Activated CD8-positive, alpha-beta T cell treated with anti-CD3 and anti-CD28 coated beads for 36 hours (primary cell): ENCODE data around the gene FAM180A. TPM values are rescaled to one million over a fixed set of nuclear protein-coding genes. Genes with fewer than 3 reads are reported as not detected.

Experiments
- ATAC-seq: fragments of 200-7000 bp; cut with Tn5 transposase; one replicate; pipeline ENCODE4 v1.10.0; 2021; ENCODE audit warnings: mild to moderate bottlenecking, moderate library complexity
- CTCF ChIA-PET: fragments of 350-600 bp; sonication (Branson Sonifier 250); formaldehyde crosslinking; loops from one replicate; lab custom pipeline; 2021; ENCODE audit warnings: antibody characterized with exemption; lab: Charles Lee
- POLR2A ChIA-PET: fragments of 350-600 bp; sonication (Branson Sonifier 250); formaldehyde crosslinking; loops from one replicate; lab custom pipeline; 2021; ENCODE audit warnings: antibody characterized with exemption; lab: Charles Lee
- DNase-seq: peaks from one replicate; pipeline ENCODE4 v3.0.0-alpha.2; 2020
- H3K27ac Mint-ChIP-seq: one replicate; pipeline ENCODE4 v1.8.0; 2021; ENCODE audit warnings: mild to moderate bottlenecking, mixed read lengths
- H3K27me3 Mint-ChIP-seq: one replicate; pipeline ENCODE4 v1.8.0; 2021; ENCODE audit warnings: mixed read lengths
- H3K36me3 Mint-ChIP-seq: one replicate; pipeline ENCODE4 v1.8.0; 2021; ENCODE audit warnings: low read depth, mixed read lengths
- H3K4me1 Mint-ChIP-seq: one replicate; pipeline ENCODE4 v1.8.0; 2021; ENCODE audit warnings: low read depth, mixed read lengths
- H3K4me3 Mint-ChIP-seq: one replicate; pipeline ENCODE4 v1.8.0; 2021; ENCODE audit warnings: mild to moderate bottlenecking, moderate library complexity, mixed read lengths
- H3K9me3 Mint-ChIP-seq: one replicate; pipeline ENCODE4 v1.8.0; 2021; ENCODE audit warnings: mixed read lengths
- CTCF ChIP-seq: fragments of 200-600 bp; IDR thresholded peaks from one replicate; pipeline ENCODE4 v1.8.0; 2022; ENCODE audit warnings: antibody characterized with exemption, mild to moderate bottlenecking
- intact Hi-C: fragments of 100-400 bp; cut with micrococcal nuclease; formaldehyde crosslinking; loops from one replicate; pipeline ENCODE4 v1.10.0; 2022
- total RNA-seq, 2 experiments: library from RNA; stranded (reverse); gene quantifications; one replicate each; pipeline ENCODE4 v1.2.3, GENCODE V29; 2021

Gene FAM180A
- not detected for total RNA-seq

GRCh38 chr7:135748770-135749169 lies at the start of gene FAM180A:
Gene FAM180A, minus strand, starts transcription at chr7:135748813. Its CDS starts 233 bp downstream, at chr7:135748580.
- Mint-ChIP-seq H3K27ac (no peak within 1 kb of the TSS), H3K36me3 (no peaks in the 10 kb centered on the region), H3K27me3 (peaks cover 7% of the 10 kb centered on the region), H3K4me3 (no peak within 1 kb of the TSS), H3K9me3 (no peaks in the 10 kb centered on the region), H3K4me1 (no peaks in the 10 kb centered on the region)
- no peak for ATAC-seq
- no peak for TF ChIP-seq CTCF
- DNase-seq: no peak
- ChIA-PET POLR2A (no interaction called here), CTCF (no interaction called here)
- intact Hi-C loops: no loop called here

GRCh38 chr7:135798095-135798494 lies 49.5 kb upstream of the FAM180A start:
- Mint-ChIP-seq H3K27me3 (peaks cover 13% of the 10 kb centered on the region), H3K4me1 (peaks cover 4% of the 10 kb centered on the region), H3K27ac (no peak overlapping the region), H3K4me3 (no peak overlapping the region), H3K9me3 (no peaks in the 10 kb centered on the region), H3K36me3 (no peaks in the 10 kb centered on the region)
- no peak for DNase-seq
- intact Hi-C loops: no loop called here
- ATAC-seq: no peak
- POLR2A ChIA-PET: interaction anchor here (1.5 kb wide), 1 partner anchor 10 kb away, joined by 3 read pairs; no protein-coding TSS in a partner anchor
- CTCF ChIA-PET: interaction anchor here (0.5 to 1.9 kb wide), 2 partner anchors 176 to 212 kb away, joined by 3 to 7 read pairs; no protein-coding TSS in a partner anchor
- TF ChIP-seq CTCF: no peak

GRCh38 chr7:135795846-135796570 lies 47.4 kb upstream of the FAM180A start:
- TF ChIP-seq CTCF: no peak
- Mint-ChIP-seq H3K4me3 (no peak overlapping the region), H3K27me3 (peaks cover 13% of the 10 kb centered on the region), H3K36me3 (no peaks in the 10 kb centered on the region), H3K9me3 (no peaks in the 10 kb centered on the region), H3K27ac (no peak overlapping the region), H3K4me1 (peaks cover 1% of the 10 kb centered on the region)
- no peak for DNase-seq
- no peak for ATAC-seq
- intact Hi-C loops: no loop called here
- CTCF ChIA-PET: interaction anchor here (0.9 kb wide), 1 partner anchor 123 kb away, joined by 3 read pairs; no protein-coding TSS in a partner anchor
- POLR2A ChIA-PET: no interaction called here

GRCh38 chr7:135793841-135794240 lies 45.2 kb upstream of the FAM180A start:
- TF ChIP-seq CTCF: no peak
- no peak for ATAC-seq
- intact Hi-C loops: no loop called here
- H3K9me3 Mint-ChIP-seq: no peaks in the 10 kb centered on the region
- ChIA-PET CTCF (interaction anchor here (1.5 kb wide), 1 partner anchor 216 kb away, joined by 3 read pairs; no protein-coding TSS in a partner anchor), POLR2A (no interaction called here)
- no peak overlapping the region for H3K4me3 Mint-ChIP-seq
- DNase-seq: no peak
- H3K27ac Mint-ChIP-seq: no peak overlapping the region
- H3K4me1 Mint-ChIP-seq: no peaks in the 10 kb centered on the region
- H3K36me3 Mint-ChIP-seq: no peaks in the 10 kb centered on the region
- H3K27me3 Mint-ChIP-seq: peaks cover 4% of the 10 kb centered on the region

GRCh38 chr7:135792866-135793265 lies 44.3 kb upstream of the FAM180A start:
- H3K4me1 Mint-ChIP-seq: no peaks in the 10 kb centered on the region
- intact Hi-C loops: no loop called here
- CTCF ChIA-PET: interaction anchor here (1.5 kb wide), 1 partner anchor 217 kb away, joined by 3 read pairs; no protein-coding TSS in a partner anchor
- no peak for TF ChIP-seq CTCF
- H3K4me3 Mint-ChIP-seq: no peak overlapping the region
- ATAC-seq (no peak), DNase-seq (no peak)
- POLR2A ChIA-PET: no interaction called here
- H3K27ac Mint-ChIP-seq: no peak overlapping the region
- no peaks in the 10 kb centered on the region for H3K36me3 Mint-ChIP-seq
- H3K9me3 Mint-ChIP-seq: no peaks in the 10 kb centered on the region
- peaks cover 4% of the 10 kb centered on the region for H3K27me3 Mint-ChIP-seq
